ENCODE results near the gene PPP1R2.
"Not testable (repeated sequence)": the region's sequence is repeated elsewhere in the genome, so short reads cannot be mapped to it uniquely, and the experiment has no call there.

PPP1R2 gene

DNA sequence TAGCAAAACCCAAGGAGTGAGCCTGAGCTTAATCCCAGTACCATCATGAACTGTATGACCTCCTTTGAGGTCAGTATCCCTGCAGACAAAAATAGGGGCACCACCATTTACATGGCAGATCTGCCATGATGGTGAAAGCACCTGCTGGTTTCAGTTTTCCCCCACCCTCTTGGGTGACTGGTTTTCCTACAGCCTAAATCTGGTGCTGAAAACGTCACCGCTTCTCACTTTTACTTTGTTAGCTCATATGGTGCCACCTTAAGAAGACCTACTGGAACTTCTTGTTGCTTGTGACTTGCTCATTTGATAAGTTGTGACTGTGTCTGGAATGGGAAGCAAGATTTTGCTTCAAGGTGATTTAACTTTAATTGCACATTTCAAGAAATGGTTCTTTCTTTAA, 5.1 kb downstream of the PPP1R2 start:
- no peak for DNase-seq (ENCODE audit: low read depth)

GRCh38 chr3:195535293-195535692, 7.8 kb downstream of the PPP1R2 start:
- no peak for DNase-seq (ENCODE audit: low read depth)

GRCh38 chr3:195532834-195533233, 10.3 kb downstream of the PPP1R2 start:
- DNase-seq (ENCODE audit: low read depth): no peak

DNA sequence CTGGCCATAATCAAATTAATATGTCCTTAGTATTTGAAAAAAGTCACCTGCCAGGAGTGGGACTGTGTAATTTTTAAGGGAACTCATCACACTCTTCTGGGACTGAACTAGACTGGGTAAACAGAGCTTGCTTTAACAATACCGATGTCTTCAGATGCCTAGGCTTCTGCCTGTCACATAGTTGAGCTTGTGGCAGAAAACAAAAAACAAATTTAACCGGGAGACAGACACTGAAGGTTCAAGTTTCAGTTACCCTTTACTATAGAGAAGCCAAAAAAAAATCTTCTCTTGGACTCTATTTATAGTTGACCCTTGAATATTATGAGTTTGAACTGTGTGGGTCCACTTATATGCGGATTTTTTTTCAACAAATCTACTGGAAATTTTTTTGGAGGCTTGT, 10.8 kb downstream of the PPP1R2 start:
- DNase-seq (ENCODE audit: low read depth): no peak

DNA sequence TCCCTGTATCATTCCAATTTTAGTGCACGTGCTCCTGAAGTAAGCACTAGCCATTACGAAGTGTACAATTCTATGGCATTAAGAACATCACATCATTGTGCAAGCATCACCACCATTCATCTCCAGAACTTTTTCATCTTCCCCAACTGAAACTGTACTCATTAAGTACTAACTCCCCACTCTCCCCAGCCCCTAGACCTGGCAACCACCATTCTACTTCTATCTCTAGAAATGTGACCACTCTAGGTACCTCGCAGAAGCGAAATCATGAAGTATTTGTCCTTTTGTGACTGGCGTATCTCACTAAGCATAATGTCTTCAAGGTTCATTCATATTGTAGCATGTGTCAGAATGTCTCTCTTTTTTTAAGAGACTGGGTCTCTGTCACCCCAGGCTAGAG, 11.4 kb downstream of the PPP1R2 start:
- DNase-seq (ENCODE audit: low read depth): no peak

DNA sequence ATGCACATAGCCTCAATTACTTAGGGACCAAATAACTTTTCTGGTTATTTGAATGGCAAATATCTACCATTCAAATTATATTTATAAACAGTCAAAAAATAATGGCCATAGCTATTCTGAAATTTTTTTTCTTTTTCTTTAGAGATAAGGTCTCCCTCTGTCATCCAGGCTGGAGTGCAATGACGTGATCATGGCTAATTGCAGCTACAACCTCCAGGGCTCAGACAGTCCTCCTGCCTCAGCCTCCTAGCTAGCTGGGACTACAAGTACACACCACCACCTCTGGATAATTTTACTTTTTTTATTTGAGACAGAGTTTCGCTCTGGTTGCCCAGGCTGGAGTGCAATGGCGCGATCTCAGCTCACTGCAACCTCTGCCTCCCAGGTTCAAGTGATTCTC, 16.6 kb downstream of the PPP1R2 start:
- DNase-seq (ENCODE audit: low read depth): no peak

- DNase-seq (ENCODE audit: low read depth): no peak
Observed at GRCh38 chr3:195524171-195524896, 18.8 kb downstream of the PPP1R2 start.

DNA sequence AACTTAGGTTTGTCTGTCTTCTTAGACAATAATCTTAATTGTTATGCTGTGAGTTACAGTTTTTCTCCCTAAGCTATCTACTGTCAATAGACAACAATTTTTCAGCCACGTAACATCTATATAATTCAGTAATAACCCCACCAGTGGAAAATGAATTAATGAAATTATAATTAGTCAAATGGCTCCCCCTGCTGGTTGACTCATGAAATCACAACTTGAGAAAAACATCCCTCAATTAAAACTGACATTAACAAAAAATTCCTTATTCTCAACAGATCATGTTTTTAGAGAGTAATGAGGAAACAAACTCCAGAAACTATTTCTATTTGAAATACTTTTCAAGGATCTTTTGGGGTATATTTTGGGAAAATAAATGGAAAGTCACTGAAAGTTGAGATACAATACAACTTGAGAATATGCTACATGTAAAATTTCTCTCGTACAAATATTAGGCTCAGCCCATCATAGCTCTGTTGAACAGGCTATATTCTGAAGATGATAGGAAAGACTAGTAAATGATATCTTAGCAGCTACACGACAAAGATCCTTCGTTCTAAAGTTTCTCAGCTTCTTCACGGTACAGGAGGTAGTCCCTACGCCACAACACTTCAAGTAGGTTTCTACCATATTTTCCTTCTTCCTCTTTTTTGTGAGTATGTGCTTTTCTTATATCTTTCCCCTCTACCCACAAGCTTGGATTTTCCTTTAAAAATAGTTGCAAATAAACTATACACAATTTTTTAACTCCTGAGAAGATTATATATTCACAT, 20.7 kb downstream of the PPP1R2 start:
- no peak for DNase-seq (ENCODE audit: low read depth)

- no peak for DNase-seq (ENCODE audit: low read depth)
Observed at GRCh38 chr3:195517030-195517429, 26.1 kb downstream of the PPP1R2 start.

GRCh38 chr3:195514610-195515235, 28.4 kb downstream of the PPP1R2 start:
- not testable (repeated sequence) for DNase-seq (ENCODE audit: low read depth)

DNA sequence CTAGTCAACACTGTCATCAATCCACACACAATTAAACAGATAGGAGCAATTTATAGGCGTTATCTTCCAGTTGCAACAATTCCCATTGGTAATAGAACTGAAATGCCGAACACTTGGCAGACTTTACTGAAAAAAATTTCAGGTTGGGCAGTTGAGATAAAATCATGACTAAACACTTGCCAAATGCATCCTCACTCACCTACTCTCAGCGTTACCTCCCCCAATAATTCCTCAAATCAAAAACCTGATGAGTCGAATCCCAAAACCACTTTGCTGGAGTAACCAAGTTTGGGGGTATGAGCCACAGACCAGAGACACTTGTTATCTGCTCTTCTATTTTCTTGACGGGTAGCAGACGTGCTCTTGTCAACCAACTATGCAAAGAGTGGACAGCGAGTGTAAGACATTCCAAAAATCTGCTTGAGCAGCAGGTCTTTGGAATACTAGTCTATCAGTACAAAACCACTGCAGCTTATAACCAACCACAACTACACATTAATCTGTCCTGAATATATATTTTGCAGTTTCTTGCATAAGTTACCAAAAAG, 30.3 kb downstream of the PPP1R2 start:
- DNase-seq (ENCODE audit: low read depth): no peak

DNA sequence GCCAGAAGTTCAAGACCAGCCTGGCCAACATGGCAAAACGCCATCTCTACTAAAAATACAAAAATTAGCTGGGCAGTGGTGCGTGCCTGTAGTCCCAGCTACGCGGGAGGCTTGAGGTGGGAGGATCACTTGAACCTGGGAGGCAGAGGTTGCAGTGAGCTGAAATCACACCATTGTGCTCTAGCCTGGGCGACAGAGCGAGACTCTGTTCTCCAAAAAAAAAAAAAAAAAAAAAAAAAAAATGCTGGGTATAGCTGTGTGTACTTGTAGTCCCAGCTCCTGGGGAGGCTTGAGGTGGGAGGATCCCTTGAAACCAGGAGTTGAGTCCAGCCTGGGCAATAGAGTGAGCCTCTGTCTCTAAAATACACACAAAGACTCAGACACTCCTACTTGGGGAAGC, 32.0 kb downstream of the PPP1R2 start:
- DNase-seq (ENCODE audit: low read depth): no peak

DNA sequence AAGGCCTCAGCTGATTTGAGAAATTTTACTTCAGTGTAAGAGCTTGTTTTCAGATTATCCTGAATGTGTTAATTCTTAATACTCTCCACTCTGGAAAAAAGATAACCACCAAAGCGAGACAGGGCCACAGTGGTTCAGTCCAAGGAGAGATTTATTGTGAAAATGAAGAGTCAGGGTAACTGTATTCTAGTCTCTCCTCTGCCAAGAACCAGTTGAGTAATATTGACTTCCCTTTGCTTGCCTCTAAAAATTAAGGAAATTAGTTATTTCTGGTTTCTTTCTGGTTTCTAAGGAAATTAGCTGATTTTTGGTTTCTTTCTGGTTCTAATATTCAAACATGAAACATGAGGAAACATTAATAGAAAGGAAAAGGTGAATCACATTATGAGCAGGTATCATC, 34.9 kb downstream of the PPP1R2 start:
- DNase-seq (ENCODE audit: low read depth): no peak

- no peak for DNase-seq (ENCODE audit: low read depth)
Observed at GRCh38 chr3:195475614-195476013, 67.5 kb downstream of the PPP1R2 start.

- DNase-seq (ENCODE audit: low read depth): not testable (repeated sequence)
Observed at GRCh38 chr3:195475116-195475515, 68.0 kb downstream of the PPP1R2 start.

GRCh38 chr3:195468841-195469240, 74.3 kb downstream of the PPP1R2 start:
- DNase-seq (ENCODE audit: low read depth): no peak

GRCh38 chr3:195468391-195468776, 74.7 kb downstream of the PPP1R2 start:
- DNase-seq (ENCODE audit: low read depth): no peak

- no peak for DNase-seq (ENCODE audit: low read depth)
Observed at GRCh38 chr3:195467641-195468390, 75.3 kb downstream of the PPP1R2 start.

DNA sequence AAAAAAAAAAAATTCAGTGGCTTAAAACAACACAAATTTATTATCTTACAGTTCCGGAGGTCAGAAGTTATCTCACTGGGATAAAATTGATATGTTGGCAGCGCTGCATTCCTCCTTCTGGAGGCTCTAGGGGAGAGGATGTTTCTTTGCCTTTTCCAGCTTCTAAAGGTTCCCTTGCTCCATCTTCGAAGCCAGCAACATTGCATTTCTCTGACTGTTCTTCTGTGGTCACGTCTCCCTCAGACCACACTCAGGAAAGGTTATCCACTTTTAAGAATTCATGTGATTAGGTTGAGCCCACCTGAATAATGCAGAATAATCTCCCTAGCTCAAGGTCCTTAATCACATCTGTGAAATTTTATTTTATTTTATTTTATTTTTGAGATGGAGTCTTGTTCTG, 76.9 kb downstream of the PPP1R2 start:
- no peak for DNase-seq (ENCODE audit: low read depth)
